Heart right ventricle (tissue), 16 donors: Measurements from ENCODE around the gene CMTM5. TPM values are rescaled to one million over a fixed set of nuclear protein-coding genes. Genes with fewer than 3 reads are reported as not detected.
A peak's percentile ranks its signal among the peaks of the same experiment; 100 is the strongest.

ENCODE experiments used
- ATAC-seq, 8 donors: fragments of 200-7000 bp; cut with Tn5 transposase; one replicate each; pipeline ENCODE4 v1.9.1; 2020; ENCODE audit warnings: mild to moderate bottlenecking in 8 of 8, moderate library complexity in 8 of 8, moderate number of reproducible peaks in 1 of 8
- DNase-seq, 2 donors: peaks; one replicate each; pipeline ENCODE4 v3.0.0-alpha.2; 2020
- H3K27ac ChIP-seq, 10 donors: fragments of 200-600 bp; sonication (generic) in 2 of 10; one replicate each; pipeline versions ENCODE4 v1.5.0 to v1.8.0; 2020 to 2022; ENCODE audit warnings: mild to moderate bottlenecking in 3 of 10
- H3K27me3 ChIP-seq, 7 donors: fragments of 200-600 bp; one replicate each; pipeline ENCODE4 v1.8.0; 2021 to 2022; ENCODE audit warnings: mild to moderate bottlenecking in 2 of 7
- H3K36me3 ChIP-seq, 9 donors: fragments of 200-600 bp; sonication (generic) in 1 of 9; one replicate each; pipeline versions ENCODE4 v1.5.0 to v1.8.0; 2020 to 2022; ENCODE audit warnings: mild to moderate bottlenecking in 2 of 9
- H3K4me1 ChIP-seq, 9 donors: fragments of 200-600 bp; sonication (generic) in 1 of 9; one replicate each; pipeline versions ENCODE4 v1.5.0 to v1.8.0; 2020 to 2022; ENCODE audit warnings: mild to moderate bottlenecking in 4 of 9
- H3K4me3 ChIP-seq, 10 donors: fragments of 200-600 bp; sonication (generic) in 2 of 10; one replicate each; pipeline versions ENCODE4 v1.5.0 to v1.8.0; 2020 to 2022; ENCODE audit warnings: mild to moderate bottlenecking in 7 of 10, moderate library complexity in 2 of 10
- H3K9me3 ChIP-seq, 11 donors: fragments of 200-600 bp in 10 of 11; sonication (generic) in 2 of 11; one replicate each; pipeline versions ENCODE4 v1.5.0 to v1.8.0; 2013 to 2022; ENCODE audit warnings: mild to moderate bottlenecking in 2 of 11, control low read depth in 1 of 11, moderate library complexity in 1 of 11
- WGBS, 2 donors: extraction: QIAGEN DNeasy Blood & Tissue Kit; methylation state at CpG; one replicate each; pipeline ENCODE4 v1.1.7; 2013; ENCODE audit warnings: inconsistent platforms in 1 of 2; 5-methylcytosine and 5-hydroxymethylcytosine counted together
- intact Hi-C, 10 donors: fragments of 100-400 bp; cut with DNase I; formaldehyde crosslinking; loops; one replicate each; pipeline versions ENCODE4 v1.11.1 to v1.14.2; 2022
- microRNA-seq, 2 donors: library from miRNA; unstranded; fragments of <30 nt; microRNA quantifications; one replicate each; pipeline ENCODE4 v1.2.0, GENCODE V29; 2021
- polyA plus RNA-seq, 2 donors: library from polyadenylated mRNA; stranded (reverse); fragments of 200-250 nt; gene quantifications; one replicate each; pipeline ENCODE4 v1.2.3, GENCODE V29; 2013
- total RNA-seq, 10 donors: library from RNA; stranded (reverse); fragmentation: NEBNext Ultra II Directional in 3 of 10; extraction: Animal tissue kit (Norgen Biotek cat#: 25700) in 3 of 10; gene quantifications; one replicate each; pipeline versions ENCODE4 v1.2.1 to v1.2.4, GENCODE V29; 2021 to 2023
- TF ChIP-seq, protein P1 (sequence below), 9 donors: fragments of 200-600 bp; sonication (generic) in 2 of 9; IDR thresholded peaks; one replicate each; pipeline versions ENCODE4 v1.5.0 to v1.8.0; 2021 to 2022; ENCODE audit warnings: antibody characterized with exemption in 9 of 9, mild to moderate bottlenecking in 5 of 9, moderate library complexity in 1 of 9
- donor health status: Arrhythmogenic right ventricular cardiomyopathy.
- donor health status: ischemic (EF 13 %, LVEDD 7.1; RV severe dilation, severe dysfunction).
- donor health status: healthy with polysubstance abuse.
- donor health status: DM: no; HTN: yes; CAD: no.
- donor health status: DM: no; HTN: no; CAD: no.
- donor health status: ischemic (EF 25% LVEDD 6.9; RV normal size, moderate dysfunction).
- donor health status: ischemic (EF 25% LVEDD 5.7; RV mildly dilated, moderate dysfunction).
- donor health status: healthy.
- donor health status: DM: yes; HTN: yes; CAD: no.
- donor health status: Ischemic cardiomyopathy.
- donor health status: ischemic (EF 35%, LVEDD 5.7; RV mildly dilated, moderate dysfunction).
- donor health status: nonischemic (EF 11% LVEDD 7.7; RV severe dilation, severe dysfunction).
- donor health status: DM: yes; HTN: yes; CAD: no.
- donor health status: PGD.
- donor health status: ischemic (EF 29% LVEDD 5.4; RV normal size, mild dysfunction).
- donor health status: nonischemic (EF 23%, LVEDD 6.1; RV moderate dilation, normal function).

Gene CMTM5
- total and polyA plus RNA-seq, 12 donors = 0.32 to 5.3 (median 0.53) TPM; not detected in 7

DNA sequence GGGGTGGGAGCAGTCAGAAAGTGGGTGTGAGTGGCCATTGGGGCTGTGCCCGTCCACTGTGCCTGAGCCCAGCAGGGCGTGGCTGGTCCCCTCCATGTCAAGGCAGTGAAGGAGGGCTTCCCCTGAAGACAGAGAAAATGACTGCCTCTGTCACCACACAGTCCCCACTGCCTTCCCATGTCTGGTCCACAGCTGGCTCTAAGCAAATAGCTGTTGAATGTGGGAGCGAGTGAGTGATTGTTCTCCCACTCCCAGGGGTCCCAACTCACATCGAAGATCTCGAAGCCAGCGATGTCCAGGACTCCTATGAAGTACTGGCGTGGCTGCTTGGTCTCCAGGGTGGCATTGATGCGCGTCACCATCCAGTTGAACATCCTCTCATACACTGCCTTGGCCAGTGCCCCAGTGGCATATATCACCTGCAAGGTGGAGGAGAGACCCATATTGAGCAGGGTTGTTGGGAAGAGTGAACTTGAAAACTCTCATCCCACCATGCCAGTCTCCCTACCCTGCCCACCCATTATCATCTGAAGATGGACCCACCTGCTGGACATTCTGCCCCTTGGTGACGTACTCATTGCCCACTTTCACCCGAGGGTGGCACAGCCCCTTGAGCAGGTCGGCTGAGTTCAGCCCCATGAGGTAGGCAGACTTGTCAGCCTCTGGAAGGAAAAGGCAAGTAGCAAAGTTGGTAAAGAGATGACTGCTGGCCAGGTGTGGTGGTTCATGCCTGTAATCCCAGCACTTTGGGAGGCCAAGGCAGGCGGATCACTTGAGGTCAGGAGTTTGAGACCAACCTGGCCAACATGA is 52.0 kb downstream of the CMTM5 start:
- Histone ChIP-seq H3K9me3 (no peaks in the 10 kb centered on the region), H3K4me1 (peaks cover 0 to 3% (median 0%) of the 10 kb centered on the region in 9 donors), H3K27ac (peak overlapping the region in 1 of 10 donors; percentile 96), H3K36me3 (peaks cover 0 to 67% (median 20%) of the 10 kb centered on the region in 9 donors), H3K27me3 (no peaks in the 10 kb centered on the region), H3K4me3 (peak overlapping the region in 3 of 10 donors; percentile 3 to 58 (median 47))
- 53 to 62% methylated on average over 13 of the region's 13 CpGs for WGBS, 2 donors
- intact Hi-C loops = no loop called here
- DNase-seq (peak in 1 of 2 donors; percentile 17), ATAC-seq (peak in 5 of 8 donors; percentile 1 to 15 (median 7))
- TF ChIP-seq, protein P1, sequence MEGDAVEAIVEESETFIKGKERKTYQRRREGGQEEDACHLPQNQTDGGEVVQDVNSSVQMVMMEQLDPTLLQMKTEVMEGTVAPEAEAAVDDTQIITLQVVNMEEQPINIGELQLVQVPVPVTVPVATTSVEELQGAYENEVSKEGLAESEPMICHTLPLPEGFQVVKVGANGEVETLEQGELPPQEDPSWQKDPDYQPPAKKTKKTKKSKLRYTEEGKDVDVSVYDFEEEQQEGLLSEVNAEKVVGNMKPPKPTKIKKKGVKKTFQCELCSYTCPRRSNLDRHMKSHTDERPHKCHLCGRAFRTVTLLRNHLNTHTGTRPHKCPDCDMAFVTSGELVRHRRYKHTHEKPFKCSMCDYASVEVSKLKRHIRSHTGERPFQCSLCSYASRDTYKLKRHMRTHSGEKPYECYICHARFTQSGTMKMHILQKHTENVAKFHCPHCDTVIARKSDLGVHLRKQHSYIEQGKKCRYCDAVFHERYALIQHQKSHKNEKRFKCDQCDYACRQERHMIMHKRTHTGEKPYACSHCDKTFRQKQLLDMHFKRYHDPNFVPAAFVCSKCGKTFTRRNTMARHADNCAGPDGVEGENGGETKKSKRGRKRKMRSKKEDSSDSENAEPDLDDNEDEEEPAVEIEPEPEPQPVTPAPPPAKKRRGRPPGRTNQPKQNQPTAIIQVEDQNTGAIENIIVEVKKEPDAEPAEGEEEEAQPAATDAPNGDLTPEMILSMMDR (IDR thresholded peaks at IDR 0.05) = no peak

Small RNAs within 50 kb of the gene (microRNA-seq; reads per million reads assigned to microRNA genes)
- gene MIR208A = 1,047 to 1,197 reads per million in 2 donors
- gene MIR208B = 40,680 to 76,733 reads per million in 2 donors

Other genes starting within 250 kb of the CMTM5 start
- gene SLC7A8, start 193.4 kb upstream of the CMTM5 start, total RNA-seq = 10 to 100 TPM in 4 of 10 donors, 1 to 10 TPM in 6; 5.9 to 14.8 (median 9.6) TPM
- 10 to 100 TPM in 1 of 2 donors, 1 to 10 TPM in 1; 7.8 to 14.9 TPM for gene SLC7A8, start 193.4 kb upstream of the CMTM5 start, polyA plus RNA-seq
- not detected for gene RNF212B, start 139.1 kb upstream of the CMTM5 start, total RNA-seq
- not detected for gene RNF212B, start 139.1 kb upstream of the CMTM5 start, polyA plus RNA-seq
- 10 to 100 TPM in 4 of 10 donors, 1 to 10 TPM in 6; 5.7 to 13.4 (median 9.5) TPM for gene HOMEZ, start 90.9 kb upstream of the CMTM5 start, total RNA-seq
- gene HOMEZ, start 90.9 kb upstream of the CMTM5 start, polyA plus RNA-seq = 1 to 10 TPM; 7.0 to 7.3 TPM
- 1 to 10 TPM; 4.5 to 9.3 (median 6.6) TPM for gene PPP1R3E, start 74.2 kb upstream of the CMTM5 start, total RNA-seq
- 10 to 100 TPM in 1 of 2 donors, 1 to 10 TPM in 1; 2.3 to 20.6 TPM for gene PPP1R3E, start 74.2 kb upstream of the CMTM5 start, polyA plus RNA-seq
- 10 to 100 TPM; 33.3 to 44.9 (median 38.2) TPM for gene BCL2L2, start 70.2 kb upstream of the CMTM5 start, total RNA-seq
- gene BCL2L2, start 70.2 kb upstream of the CMTM5 start, polyA plus RNA-seq = 10 to 100 TPM; 16.8 to 22.4 TPM
- 10 to 100 TPM; 57.0 to 96.1 (median 67.8) TPM for gene PABPN1, start 55.6 kb upstream of the CMTM5 start, total RNA-seq
- 100 to 1,000 TPM in 1 of 2 donors, 10 to 100 TPM in 1; 67.0 to 196 TPM for gene PABPN1, start 55.6 kb upstream of the CMTM5 start, polyA plus RNA-seq
- gene SLC22A17, start 24.2 kb upstream of the CMTM5 start, total RNA-seq = 10 to 100 TPM in 4 of 10 donors, 1 to 10 TPM in 6; 4.8 to 18.9 (median 9.6) TPM
- 10 to 100 TPM in 1 of 2 donors, 1 to 10 TPM in 1; 9.9 to 10.6 TPM for gene SLC22A17, start 24.2 kb upstream of the CMTM5 start, polyA plus RNA-seq
- gene EFS, start 11.9 kb upstream of the CMTM5 start, total RNA-seq = 1 to 10 TPM; 1.1 to 3.7 (median 2.2) TPM
- 1 to 10 TPM; 3.7 to 6.0 TPM for gene EFS, start 11.9 kb upstream of the CMTM5 start, polyA plus RNA-seq
- gene IL25, start 4.2 kb upstream of the CMTM5 start, total RNA-seq = under 1 TPM in 1 of 10 donors, not detected in 9; 0.29 TPM
- gene IL25, start 4.2 kb upstream of the CMTM5 start, polyA plus RNA-seq = not detected
- gene MYH6, start 31.2 kb downstream of the CMTM5 start, total RNA-seq = 1,000 to 10,000 TPM in 2 of 10 donors, 100 to 1,000 TPM in 6, 10 to 100 TPM in 2; 76.6 to 7,525 (median 125) TPM
- gene MYH6, start 31.2 kb downstream of the CMTM5 start, polyA plus RNA-seq = 1,000 to 10,000 TPM; 3,967 to 5,106 TPM
- over 10,000 TPM in 9 of 10 donors, 1,000 to 10,000 TPM in 1; 7,779 to 22,607 (median 19,145) TPM for gene MYH7, start 58.6 kb downstream of the CMTM5 start, total RNA-seq
- gene MYH7, start 58.6 kb downstream of the CMTM5 start, polyA plus RNA-seq = 1,000 to 10,000 TPM in 1 of 2 donors, 100 to 1,000 TPM in 1; 641 to 7,351 TPM
- 10 to 100 TPM; 14.4 to 20.9 (median 17.2) TPM for gene NGDN, start 92.7 kb downstream of the CMTM5 start, total RNA-seq
- 10 to 100 TPM; 22.2 to 40.5 TPM for gene NGDN, start 92.7 kb downstream of the CMTM5 start, polyA plus RNA-seq
- gene ZFHX2, start 174.7 kb downstream of the CMTM5 start, total RNA-seq = 1 to 10 TPM in 5 of 10 donors, under 1 TPM in 5; 0.57 to 1.9 (median 1.1) TPM
- gene ZFHX2, start 174.7 kb downstream of the CMTM5 start, polyA plus RNA-seq = 1 to 10 TPM in 1 of 2 donors, under 1 TPM in 1; 0.25 to 1.0 TPM
- 10 to 100 TPM; 15.8 to 27.9 (median 18.0) TPM for gene THTPA, start 179.2 kb downstream of the CMTM5 start, total RNA-seq
- 10 to 100 TPM in 1 of 2 donors, 1 to 10 TPM in 1; 8.7 to 20.8 TPM for gene THTPA, start 179.2 kb downstream of the CMTM5 start, polyA plus RNA-seq
- gene AP1G2, start 190.7 kb downstream of the CMTM5 start, total RNA-seq = 10 to 100 TPM in 5 of 10 donors, 1 to 10 TPM in 5; 6.6 to 19.9 (median 9.9) TPM
- gene AP1G2, start 190.7 kb downstream of the CMTM5 start, polyA plus RNA-seq = 10 to 100 TPM; 10.4 to 58.5 TPM
- gene JPH4, start 201.7 kb downstream of the CMTM5 start, total RNA-seq = under 1 TPM in 9 of 10 donors, not detected in 1; 0.06 to 0.38 (median 0.15) TPM
- under 1 TPM; 0.07 to 0.22 TPM for gene JPH4, start 201.7 kb downstream of the CMTM5 start, polyA plus RNA-seq